GM19372 (cell line): Measurements from ENCODE around the gene HPN.
"Not testable (repeated sequence)": the region's sequence is repeated elsewhere in the genome, so short reads cannot be mapped to it uniquely, and the experiment has no call there.

Experiments
- ATAC-seq: cut with Tn5 transposase; IDR thresholded peaks from one replicate; pipeline ENCODE4 v1.9.1; 2021; ENCODE audit warnings: mild to moderate bottlenecking, low read depth, moderate library complexity; ENCODE audit not compliant: unreplicated experiment

HPN gene

DNA sequence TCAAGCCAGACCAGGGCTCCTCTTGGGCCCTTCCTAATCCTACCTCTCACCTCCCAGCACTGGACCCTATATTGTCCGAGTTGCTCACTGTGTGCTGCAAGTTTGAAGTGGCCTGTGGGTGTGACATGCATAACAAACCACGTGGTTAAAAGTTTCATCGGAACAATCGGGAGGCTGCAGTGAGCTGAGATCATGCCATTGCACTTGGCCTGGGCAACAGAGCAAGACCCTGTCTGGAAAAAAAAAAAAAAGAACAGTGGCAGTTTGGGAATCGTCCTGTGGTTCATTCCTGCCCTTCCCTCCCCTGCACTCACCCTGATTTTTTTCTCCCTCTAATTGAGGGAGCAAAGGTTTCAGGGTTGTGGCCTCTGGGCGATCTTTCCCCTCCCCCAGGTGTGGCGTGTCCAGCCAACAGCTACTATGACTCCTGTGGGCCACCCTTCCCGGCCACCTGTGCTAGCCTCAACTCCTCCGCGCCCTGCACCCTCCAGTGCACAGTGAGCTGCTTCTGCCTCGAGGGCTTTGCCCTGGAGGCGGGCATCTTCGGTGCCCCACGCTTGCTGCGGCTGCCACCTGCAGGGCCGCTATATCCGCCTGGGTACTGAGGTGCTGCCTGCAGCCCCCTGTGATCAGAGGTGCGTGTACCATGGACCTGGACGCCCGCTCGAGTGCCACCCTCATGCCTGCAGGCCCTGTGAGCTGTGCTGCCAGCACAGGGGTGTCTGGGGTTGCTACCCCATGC lies 57.8 kb downstream of the HPN start:
- ATAC-seq, result no peak

DNA sequence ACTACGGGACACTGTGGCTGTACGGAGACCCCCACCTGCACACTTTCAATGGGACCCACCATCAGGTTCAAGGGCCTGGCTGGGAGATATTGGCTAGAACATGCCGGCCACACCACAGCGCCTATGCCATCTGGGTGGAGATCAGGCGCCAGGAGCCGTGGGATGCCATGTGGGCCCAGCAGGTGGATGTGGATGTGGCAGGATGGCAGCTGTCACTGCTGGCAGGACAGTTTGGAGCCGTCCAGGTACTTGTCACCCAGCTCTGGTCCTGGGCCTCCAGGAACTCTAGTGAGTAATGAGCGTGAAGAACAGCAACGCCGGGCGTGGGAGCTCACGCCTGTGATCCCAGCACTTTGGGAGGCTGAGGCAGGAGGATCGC lies 58.4 kb downstream of the HPN start:
- ATAC-seq, result no peak

DNA sequence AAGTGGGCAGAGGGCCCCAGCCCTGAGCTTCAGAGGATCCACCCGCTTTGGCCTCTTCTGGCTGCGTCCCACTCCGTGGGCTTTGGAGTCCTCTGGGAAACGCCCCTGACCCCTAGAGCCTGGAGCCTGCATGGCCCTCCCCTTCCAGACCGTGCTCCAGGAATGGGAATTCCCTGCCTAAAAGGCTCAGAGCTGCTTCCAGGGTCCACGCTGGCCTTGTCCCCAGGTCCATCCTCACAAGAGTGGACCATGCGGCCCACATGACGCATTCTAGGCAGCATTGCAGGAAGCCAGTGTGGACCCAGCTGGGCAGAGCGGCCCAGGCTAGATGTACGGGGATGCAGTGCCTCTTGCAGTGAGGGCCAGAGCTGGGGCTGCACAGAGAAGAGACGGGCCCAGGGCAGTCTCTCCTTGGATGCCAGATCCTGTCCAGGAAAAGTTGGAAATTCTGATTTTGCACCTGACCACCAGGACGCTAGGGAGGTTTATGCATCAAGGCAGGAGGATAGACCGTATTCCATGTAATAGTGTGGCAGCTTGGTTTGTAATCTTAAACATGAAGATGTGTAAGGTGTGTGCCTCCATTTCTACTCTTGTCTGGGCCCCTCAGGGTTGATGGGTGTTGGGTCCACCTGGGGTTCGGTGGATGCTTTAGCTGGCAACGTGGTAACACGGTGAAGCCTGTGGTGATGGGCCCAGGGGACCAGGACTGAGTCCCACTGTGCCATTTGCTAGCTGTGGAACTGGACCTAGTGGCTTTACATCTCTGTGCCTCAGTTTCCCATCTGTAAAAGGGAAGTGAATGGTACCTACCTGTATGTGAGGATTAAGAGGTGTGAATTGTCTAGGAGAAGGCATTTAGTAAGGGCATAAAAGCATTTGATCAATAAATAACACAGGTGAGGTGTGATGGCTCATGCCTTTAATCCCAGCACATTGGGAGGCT lies 59.3 kb downstream of the HPN start:
- ATAC-seq, result no peak

DNA sequence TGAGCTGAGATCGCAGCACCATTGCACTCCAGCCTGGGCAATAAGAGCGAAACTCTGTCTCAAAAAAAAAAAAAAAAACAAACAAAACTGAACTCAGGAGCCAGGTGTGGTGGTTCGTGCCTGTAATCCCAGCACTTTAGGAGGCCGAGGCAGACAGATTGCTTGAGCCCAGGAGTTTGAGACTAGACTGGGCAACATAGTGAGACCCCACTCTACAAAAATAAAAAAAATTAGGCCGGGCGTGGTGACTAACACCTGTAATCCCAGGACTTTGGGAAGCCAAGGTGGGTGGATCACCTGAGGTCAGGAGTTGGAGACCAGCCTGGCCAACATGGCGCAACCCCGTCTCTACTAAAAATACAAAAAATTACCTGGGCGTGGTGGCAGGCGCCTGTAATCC lies 60.4 kb downstream of the HPN start:
- not testable (repeated sequence) for ATAC-seq

DNA sequence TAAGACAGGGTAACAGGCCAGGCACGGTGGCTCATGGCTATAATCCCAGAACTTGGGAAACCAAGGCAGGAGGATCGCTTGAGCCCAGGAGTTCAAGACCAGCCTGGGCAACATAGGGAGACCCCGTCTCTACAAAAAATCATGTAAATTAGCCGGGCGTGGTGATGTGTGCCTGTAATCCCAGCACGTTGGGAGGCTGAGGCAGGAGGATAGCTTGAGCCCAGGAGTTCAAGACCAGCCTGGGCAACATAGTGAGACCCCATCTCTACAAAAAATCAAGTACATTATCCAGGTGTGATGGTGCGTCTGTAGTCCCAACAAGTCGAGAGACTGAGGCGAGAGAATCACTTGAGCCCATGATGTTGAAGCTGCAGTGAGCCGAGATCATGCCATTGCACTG lies 62.1 kb downstream of the HPN start:
- not testable (repeated sequence) for ATAC-seq

DNA sequence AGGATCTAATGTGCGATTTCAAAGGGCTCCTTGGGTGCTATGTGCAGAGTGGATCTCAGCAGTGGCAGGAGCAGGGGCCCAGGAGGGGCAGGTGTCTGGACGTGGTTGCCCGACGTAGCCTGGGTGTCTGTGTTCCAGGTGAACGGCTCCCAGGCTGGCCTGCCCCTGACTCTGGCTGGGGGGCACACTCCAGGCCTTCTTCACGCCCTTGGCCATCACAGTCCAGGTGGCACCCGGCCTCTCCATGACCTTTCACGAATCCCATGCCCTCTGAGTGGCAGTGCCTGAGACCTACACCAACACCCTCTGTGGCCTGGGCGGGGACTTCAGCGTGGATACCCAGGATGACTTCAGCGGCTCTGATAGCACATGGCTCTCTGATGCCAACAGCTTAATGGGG lies 62.8 kb downstream of the HPN start:
- ATAC-seq, result no peak

DNA sequence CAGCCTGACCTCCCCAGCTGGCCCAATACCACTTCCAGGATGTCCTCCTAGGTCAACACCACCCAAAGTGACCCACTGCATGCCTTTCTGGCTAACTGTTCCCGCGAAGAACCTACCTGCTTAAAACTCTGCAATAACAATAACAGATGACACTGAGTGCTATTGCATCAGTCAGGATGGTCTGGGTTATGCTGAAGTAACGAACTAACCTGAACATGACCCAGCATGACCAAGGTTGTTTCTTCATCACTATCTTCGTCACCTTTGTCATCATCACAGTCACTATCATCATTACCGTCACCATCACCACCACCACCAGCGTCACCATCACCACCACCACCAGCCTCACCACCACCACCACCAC lies 63.5 kb downstream of the HPN start:
- no peak for ATAC-seq

DNA sequence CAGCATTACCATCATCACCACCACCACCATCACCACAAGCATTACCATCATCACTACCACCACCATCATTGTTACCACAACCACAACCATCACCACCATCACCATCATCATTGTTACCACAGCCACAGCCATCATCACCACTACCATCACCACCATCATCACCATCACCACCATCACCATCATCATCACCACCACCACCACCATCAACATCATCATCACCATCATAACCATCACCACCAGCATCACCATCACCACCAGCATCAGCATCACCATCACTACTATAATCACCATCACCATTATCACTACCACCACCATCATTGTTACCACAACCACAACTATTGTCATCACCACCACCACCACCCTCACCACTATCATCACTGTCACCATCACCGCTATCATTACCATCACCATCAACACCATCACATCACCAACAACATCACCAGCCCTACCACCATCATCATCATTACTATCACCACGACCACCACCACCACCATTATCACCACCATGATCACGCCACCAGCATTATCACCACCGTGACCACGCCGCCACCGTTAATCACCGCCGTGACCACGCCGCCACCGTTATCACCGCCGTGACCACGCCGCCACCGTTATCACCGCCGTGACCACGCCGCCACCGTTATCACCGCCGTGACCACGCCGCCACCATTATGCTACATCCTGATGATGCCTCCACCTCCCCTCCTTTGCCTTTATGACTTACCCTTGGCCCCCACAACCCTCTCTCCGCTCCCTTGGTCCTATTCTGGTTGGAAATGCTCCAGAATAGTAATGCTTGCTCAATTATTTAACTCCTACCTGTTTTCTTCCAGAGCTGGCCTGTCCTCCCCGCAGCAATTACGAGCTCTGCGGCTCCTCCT lies 64.1 kb downstream of the HPN start:
- ATAC-seq, result no peak

DNA sequence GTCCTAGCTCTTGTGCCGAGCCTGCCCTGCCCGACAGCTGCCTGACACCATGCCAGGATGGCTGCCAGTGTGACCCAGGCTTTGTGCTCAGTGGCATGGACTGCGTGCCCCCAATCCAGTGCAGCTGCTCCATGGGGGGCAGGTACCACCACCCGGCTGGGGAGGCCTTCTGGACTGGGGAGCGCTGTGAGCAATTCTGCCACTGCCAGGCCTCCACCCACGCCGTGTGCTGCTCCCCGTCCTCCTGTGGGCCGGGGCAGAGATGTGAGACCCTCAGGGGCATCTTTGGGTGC lies 64.7 kb downstream of the HPN start:
- ATAC-seq, result no peak

DNA sequence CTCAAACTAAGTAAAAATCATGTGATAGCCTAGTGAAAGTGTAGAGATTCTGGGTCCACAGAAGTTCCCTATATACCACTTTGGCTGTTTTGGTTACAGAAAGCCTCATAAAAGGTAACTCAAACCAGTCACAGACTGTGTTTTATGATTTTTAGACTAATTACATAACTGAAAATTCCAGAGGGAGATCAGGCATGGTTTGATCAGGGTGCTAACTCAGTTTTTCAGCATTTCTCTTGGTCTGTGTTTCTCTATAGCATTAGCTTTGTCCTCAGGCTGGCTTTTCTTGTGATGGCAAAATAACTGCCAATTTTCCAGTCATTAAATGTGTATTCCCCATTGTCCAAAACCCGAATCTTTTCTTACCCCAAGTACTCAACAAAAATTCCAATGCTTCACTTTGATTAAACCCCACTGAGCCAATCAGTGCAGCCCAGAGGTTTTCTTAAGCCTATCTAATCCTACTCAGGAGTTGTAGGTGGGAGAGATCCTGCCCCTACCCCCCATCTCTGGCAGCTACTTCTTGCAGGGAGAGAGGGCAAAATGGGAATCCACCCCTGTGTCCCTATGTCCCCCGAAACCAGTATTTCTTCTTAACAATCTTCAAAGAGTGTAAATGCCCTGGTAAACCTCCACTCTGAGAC lies 65.5 kb downstream of the HPN start:
- ATAC-seq, result no peak

DNA sequence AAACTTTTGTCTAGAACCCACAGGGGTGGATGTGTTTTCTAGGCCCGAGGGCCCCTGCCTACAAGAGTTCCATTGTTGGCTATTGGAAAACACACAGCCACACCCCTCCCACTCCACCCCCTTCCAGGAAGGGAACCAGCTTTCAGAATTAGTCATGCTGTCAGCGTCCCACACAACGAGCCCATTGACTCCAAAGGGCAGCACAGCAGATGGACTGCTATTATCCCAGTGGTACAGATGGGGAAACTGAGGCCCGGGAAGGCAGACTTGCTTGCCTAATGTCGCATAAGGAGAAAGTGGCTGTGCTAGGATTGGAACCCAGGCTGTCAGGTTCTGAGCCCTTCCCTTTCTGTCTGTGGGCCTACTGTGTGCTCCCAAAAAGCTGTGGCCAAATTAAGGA lies 66.0 kb downstream of the HPN start:
- ATAC-seq, result no peak

DNA sequence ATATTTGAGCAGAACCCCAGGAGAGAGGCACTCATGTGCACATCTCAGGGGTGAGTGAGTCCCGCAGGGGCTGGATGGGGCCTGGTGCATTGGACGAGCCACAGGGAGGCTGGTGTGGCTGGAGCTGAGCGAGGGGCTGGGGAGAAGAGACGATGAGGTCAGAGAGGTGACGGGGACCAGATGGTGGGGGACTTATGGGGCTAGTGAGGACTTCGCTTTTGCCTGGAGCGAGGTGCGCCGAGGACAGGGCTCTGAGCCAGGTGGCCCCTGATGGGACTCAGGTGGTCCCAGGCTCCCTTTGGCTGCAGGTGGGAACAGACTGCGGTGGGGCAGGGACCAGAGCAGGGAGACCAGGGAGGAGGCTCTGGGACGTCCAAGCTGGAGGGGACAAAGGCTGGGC lies 67.2 kb downstream of the HPN start:
- ATAC-seq, result no peak

DNA sequence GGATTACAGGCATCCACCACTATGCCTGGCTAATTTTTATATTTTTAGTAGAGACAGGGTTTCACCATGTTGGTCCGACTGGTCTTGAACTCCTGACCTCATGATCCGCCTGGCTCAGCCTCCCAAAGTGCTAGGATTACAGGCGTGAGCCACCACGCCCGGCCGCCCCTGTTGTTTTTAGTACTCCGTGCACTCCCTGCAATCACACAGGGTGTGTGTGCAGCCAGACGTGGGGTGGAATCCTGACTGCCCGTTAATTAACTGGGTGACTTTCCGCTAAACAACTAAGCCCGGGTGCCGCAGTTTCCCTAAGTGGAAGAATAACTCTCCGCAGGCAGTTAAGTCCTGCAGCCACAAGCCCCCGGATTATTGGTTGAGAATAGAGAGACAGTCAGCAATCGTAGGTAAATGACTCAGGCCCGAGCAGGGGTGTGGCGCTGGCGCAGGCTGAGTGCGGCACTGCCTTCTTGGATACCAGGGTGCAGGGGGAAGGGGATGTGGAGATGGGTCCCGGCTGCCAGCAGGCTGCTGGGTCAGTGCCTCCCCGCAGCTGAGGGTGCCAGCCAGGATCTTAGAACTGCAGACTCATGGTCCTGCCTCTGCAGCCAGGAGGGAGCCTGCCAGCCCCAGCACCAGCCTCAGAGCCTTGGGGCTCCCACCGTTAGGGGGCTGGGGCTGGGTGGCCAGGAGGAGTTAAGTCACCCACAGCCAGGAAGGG lies 68.0 kb downstream of the HPN start:
- ATAC-seq, result no peak

DNA sequence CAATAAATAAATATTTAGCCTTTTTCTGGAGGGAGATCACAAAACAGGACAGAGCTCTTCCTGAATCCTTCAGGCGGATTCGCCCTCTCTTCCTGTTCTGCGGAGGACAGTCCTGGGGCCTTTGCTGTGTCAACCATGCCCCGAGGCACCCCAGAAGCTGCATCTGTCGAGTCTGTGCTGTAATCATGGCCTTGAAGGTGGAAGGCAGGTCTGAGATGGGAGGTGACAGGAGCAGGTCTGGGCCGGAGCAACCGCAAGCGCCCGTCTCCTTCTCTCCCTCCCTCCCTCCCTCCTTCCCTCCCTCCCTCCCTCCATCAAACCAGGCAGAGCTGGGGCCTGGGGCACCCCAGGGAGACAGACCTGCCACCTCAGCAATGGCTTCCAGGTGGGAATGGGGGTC lies 69.5 kb downstream of the HPN start:
- no peak for ATAC-seq

DNA sequence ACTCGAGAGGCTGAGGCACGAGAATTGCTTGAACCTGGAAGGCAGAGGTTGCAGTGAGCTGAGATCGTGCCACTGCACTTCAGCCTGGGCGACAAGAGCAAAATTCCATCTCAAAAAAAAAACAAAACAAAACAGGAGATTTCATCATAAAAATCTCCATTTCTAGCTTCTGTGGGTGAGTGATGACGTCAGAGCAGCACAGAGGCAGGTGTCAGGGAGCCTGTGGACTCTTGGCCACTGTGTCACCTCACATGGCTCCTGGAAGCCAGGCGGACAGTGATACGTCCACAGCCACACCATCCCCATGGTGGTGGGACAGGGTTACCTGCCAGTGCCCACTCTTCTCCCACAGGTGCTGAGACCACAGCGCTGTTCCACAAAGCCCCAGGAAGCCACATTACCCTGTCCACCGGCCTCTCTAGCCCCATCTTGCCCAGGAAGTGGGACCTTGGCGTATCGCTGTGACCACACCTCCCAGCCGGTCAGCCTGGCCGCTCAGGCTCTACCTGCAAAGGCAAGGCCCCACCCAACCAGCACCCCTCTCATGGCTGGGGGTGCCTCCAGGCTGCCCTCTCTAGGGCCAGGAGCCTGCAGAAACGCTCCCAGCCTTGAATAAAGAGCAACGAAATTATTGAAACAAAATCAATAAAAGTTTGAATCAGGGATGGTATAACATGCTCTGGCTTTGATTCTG lies 71.6 kb downstream of the HPN start:
- no peak for ATAC-seq

DNA sequence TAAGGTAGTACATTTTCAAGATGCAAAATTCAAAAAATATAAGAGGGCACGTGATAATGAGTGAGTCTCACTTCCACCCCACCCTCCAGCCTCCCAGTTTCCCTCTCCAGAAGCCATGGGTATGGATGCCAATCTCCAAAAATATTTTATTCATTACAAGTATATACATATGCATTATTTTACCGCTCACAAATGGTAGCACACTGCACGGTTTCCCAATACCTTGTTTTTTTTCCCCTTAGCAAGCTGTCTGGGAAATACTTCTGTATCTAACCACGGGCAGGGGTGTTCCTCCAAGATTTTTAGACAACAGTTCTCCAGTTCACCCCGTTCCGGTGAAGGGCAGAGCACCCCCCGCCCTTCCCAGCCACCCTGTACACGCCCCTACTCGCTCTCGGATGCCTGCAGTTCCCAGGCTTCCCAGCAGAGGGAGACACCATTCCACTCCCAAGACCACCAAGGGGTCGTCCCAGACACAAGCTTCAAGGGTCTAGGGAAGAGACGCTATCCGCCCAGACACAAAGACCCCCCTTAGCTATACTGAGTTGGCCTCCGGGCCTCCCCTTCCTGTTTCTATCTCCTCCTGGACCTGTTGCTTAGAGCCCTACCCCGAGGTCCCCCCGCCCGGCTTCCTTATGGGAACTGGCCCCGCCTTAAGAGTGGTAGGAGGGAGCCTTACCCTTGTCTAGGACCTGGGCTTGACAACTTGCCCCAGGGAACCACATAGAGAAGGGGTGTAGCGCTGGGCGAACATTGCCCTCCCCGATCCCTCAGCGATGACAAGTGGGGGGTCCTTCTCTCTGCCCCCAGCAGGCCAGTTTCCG lies 73.0 kb downstream of the HPN start:
- ATAC-seq, result no peak

DNA sequence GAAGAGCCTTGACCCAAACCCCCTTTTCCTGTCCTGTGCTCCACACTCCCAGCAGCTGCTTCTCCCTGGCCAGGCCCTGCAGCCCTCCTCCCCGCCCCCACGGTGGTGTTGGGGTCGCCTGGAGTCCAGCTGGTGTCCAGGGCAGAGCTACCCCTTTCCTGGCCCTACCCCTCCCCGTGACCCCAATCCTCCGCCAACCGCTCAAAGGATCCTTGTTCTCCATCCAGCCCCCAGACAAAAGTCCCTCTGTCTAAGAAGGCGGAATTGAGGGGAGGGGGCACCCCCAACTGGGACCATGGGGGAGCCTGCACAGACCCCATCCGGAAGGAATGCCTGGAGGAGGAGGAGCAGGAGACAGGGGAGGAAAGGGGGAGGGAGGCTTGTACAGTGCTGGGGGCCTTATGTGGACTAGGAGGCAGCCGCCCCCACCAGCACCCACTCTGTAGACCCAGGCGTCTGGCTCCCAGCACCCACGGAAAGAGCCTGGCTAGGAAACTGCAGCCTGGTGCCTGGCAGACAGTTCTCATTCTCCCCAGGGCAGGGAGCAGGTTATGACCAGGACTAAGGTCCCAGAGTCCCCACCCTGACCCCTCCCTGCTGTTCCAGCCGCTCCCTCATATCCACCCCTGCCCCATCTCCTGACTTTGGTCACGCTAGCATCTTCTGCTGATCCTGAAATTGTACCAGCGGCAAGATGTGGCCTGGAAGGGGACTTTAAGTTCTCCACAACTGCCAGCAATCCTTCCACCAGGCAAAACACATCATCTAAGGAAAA lies 73.8 kb downstream of the HPN start, which contains the start of gene FXYD3:
Gene FXYD3, plus strand, starts transcription at position 647 of the 775 bp plus-strand sequence. CDS start 3,554 bp downstream, outside the sequence.
- ATAC-seq, result no peak
